H1 (cell line): ENCODE data around the gene FLT1. TPM values are rescaled to one million over a fixed set of nuclear protein-coding genes. Genes with fewer than 3 reads are reported as not detected.

ENCODE experiments used
- ATF2 ChIP-seq: IDR thresholded peaks from 2 replicates; pipeline ENCODE4 v1.6.1; 2012; ENCODE audit warnings: low read length, inconsistent platforms
- BCL11A ChIP-seq, 2 experiments: IDR thresholded peaks; one replicate each; pipeline ENCODE4 v1.6.1; 2011; ENCODE audit warnings: low read depth in 2 of 2, low read length in 2 of 2, mild to moderate bottlenecking in 2 of 2
- HDAC2 ChIP-seq, 2 experiments: fragments of 300-600 bp in 1 of 2; sonication (generic) in 1 of 2; IDR thresholded peaks; 2 replicates each; pipeline ENCODE4 v1.6.1; 2011 to 2012; ENCODE audit warnings: low read depth in 2 of 2, low read length in 2 of 2, mild to moderate bottlenecking in 2 of 2, moderate library complexity in 2 of 2, borderline replicate concordance in 1 of 2, inconsistent platforms in 1 of 2
- PHF8 ChIP-seq: fragments of 200-600 bp; sonication (generic); conservative IDR thresholded peaks from 2 replicates; pipeline ENCODE4 v1.7.1; 2012; ENCODE audit warnings: low read depth, mild to moderate bottlenecking, inconsistent platforms, low read length, moderate library complexity
- RBBP5 ChIP-seq: IDR thresholded peaks from 2 replicates; pipeline ENCODE4 v1.7.1; 2012; ENCODE audit warnings: low read depth, mild to moderate bottlenecking, inconsistent platforms, low read length, moderate library complexity, borderline replicate concordance
- SIX5 ChIP-seq: IDR thresholded peaks from 2 replicates; pipeline ENCODE4 v1.6.1; 2011; ENCODE audit warnings: mild to moderate bottlenecking, low read depth, low read length
- SRF ChIP-seq: IDR thresholded peaks from 2 replicates; pipeline ENCODE4 v1.6.1; 2011; ENCODE audit warnings: mild to moderate bottlenecking, low read depth, low read length, moderate library complexity
- polyA plus RNA-seq, 7 experiments: library from polyadenylated mRNA; depleted of rRNA in 3 of 7; stranded (reverse) in 5 of 7; unstranded in 2 of 7; fragments of >200 nt in 5 of 7; fragments of 200-250 nt in 2 of 7; gene quantifications; 1 replicate in 5 of 7; 2 replicates in 1 of 7; 4 replicates in 1 of 7; pipeline versions ENCODE4 v1.2.1 to v1.2.3, GENCODE V29; 2011 to 2013; ENCODE audit warnings: missing spikeins in 2 of 7, mixed read lengths in 2 of 7
- total RNA-seq: library from RNA; stranded (reverse); fragmentation: NEBNext Ultra II Directional; extraction: Animal tissue kit (Norgen Biotek cat#: 25700); gene quantifications from 2 replicates; pipeline ENCODE4 v1.2.1, GENCODE V29; 2021

FLT1 gene
- total and polyA plus RNA-seq, 2 of the 8 experiments (the other 6 are each of a cell fraction or from before 2014, with no cell fraction given): 19.7 to 90.2 TPM

GRCh38 chr13:28535734-28536133 lies 40.8 kb upstream of the FLT1 start (continued):
- no peak for TF ChIP-seq BCL11A (IDR thresholded peaks at IDR 0.05; ENCODE audit: low read depth in 2 of 2, low read length in 2 of 2)
- no peak for TF ChIP-seq PHF8
- no peak for TF ChIP-seq HDAC2 (IDR thresholded peaks at IDR 0.05; ENCODE audit: borderline replicate concordance in 1 of 2, low read depth in 2 of 2, low read length in 2 of 2)
- no peak for TF ChIP-seq RBBP5
- TF ChIP-seq SRF: no peak
- TF ChIP-seq ATF2: no peak
- no peak for TF ChIP-seq SIX5
